ENCODE results near the gene DNAH11. TPM values are rescaled to one million over a fixed set of nuclear protein-coding genes. Genes with fewer than 3 reads are reported as not detected.

DNAH11 gene
- total RNA-seq, 1 experiment from 2014 or later = 1.6 TPM

- no TSS peak for BruUV-seq (replicated peaks)
- TF ChIP-seq EZH2 (IDR thresholded peaks at IDR 0.05; ENCODE audit: low read length, unreplicated experiment) (no peak), CTCF (conservative IDR thresholded peaks at IDR 0.05; ENCODE audit: low read depth, low read length) (no peak), EZH2phosphoT487 (IDR thresholded peaks at IDR 0.05; ENCODE audit: borderline replicate concordance, low read length) (no peak)
- no peak for ATAC-seq
Measured at GRCh38 chr7:21754963-21755362, 212.1 kb downstream of the DNAH11 start.

GRCh38 chr7:21757537-21758282 is 214.9 kb downstream of the DNAH11 start:
- peaks cover 14% of the 10 kb centered on the region for H3K4me1 ChIP-seq (ENCODE audit: insufficient read depth, low read length)
- no peaks in the 10 kb centered on the region for H3F3A ChIP-seq (ENCODE audit: low read length, unreplicated experiment)
- no peaks in the 10 kb centered on the region for H4K20me1 ChIP-seq (ENCODE audit: low read length)
- H3K36me3 ChIP-seq (ENCODE audit: low read depth, low read length) = no peaks in the 10 kb centered on the region
- H3K4me2 ChIP-seq (ENCODE audit: low read length) = no peak overlapping the region
- no peak for DNase-seq
- H3K27me3 ChIP-seq (ENCODE audit: low read length) = peaks cover 17% of the 10 kb centered on the region
- H3K9me2 ChIP-seq (replicated peaks; ENCODE audit: low read length) = no peaks in the 10 kb centered on the region
- POLR2A ChIA-PET (ENCODE audit: unreplicated experiment) = no interaction called here
- no peak for TF ChIP-seq EZH2 (IDR thresholded peaks at IDR 0.05; ENCODE audit: low read length, unreplicated experiment)
- no peak for TF ChIP-seq EZH2phosphoT487 (IDR thresholded peaks at IDR 0.05; ENCODE audit: borderline replicate concordance, low read length)
- no peak for TF ChIP-seq CTCF (conservative IDR thresholded peaks at IDR 0.05; ENCODE audit: low read depth, low read length)
- H3K9ac ChIP-seq (ENCODE audit: low read length) = no peak overlapping the region
- no peak overlapping the region for H3K27ac ChIP-seq (ENCODE audit: low read length)
- intact Hi-C loops (cut with micrococcal nuclease) = no loop called here
- H3K4me3 ChIP-seq (ENCODE audit: low read length) = no peak overlapping the region
- H2AFZ ChIP-seq (ENCODE audit: low read length) = no peak overlapping the region
- CTCF ChIA-PET = no interaction called here
- no TSS peak for BruUV-seq (replicated peaks)
- no peak for ATAC-seq
- H3K9me3 ChIP-seq (ENCODE audit: low read length) = no peaks in the 10 kb centered on the region
- H3K79me2 ChIP-seq (ENCODE audit: low read length) = no peaks in the 10 kb centered on the region

More at GRCh38 chr7:21754963-21755362, 212.1 kb downstream of the DNAH11 start:
- Histone ChIP-seq H3K9ac (ENCODE audit: low read length) (no peak overlapping the region), H3K4me3 (ENCODE audit: low read length) (no peak overlapping the region), H3K9me3 (ENCODE audit: low read length) (no peaks in the 10 kb centered on the region), H4K20me1 (ENCODE audit: low read length) (no peaks in the 10 kb centered on the region), H3F3A (ENCODE audit: low read length, unreplicated experiment) (no peaks in the 10 kb centered on the region), H2AFZ (ENCODE audit: low read length) (no peak overlapping the region), H3K79me2 (ENCODE audit: low read length) (no peaks in the 10 kb centered on the region), H3K4me1 (ENCODE audit: insufficient read depth, low read length) (peaks cover 14% of the 10 kb centered on the region), H3K9me2 (replicated peaks; ENCODE audit: low read length) (no peaks in the 10 kb centered on the region), H3K27me3 (ENCODE audit: low read length) (peaks cover 19% of the 10 kb centered on the region), H3K36me3 (ENCODE audit: low read depth, low read length) (no peaks in the 10 kb centered on the region), H3K4me2 (ENCODE audit: low read length) (no peak overlapping the region), H3K27ac (ENCODE audit: low read length) (no peak overlapping the region)
- intact Hi-C loops (cut with micrococcal nuclease) = no loop called here
- ChIA-PET POLR2A (ENCODE audit: unreplicated experiment) (no interaction called here), CTCF (interaction anchor here (0.5 kb wide), 1 partner anchor 184 kb away, joined by 3 read pairs; no protein-coding TSS in a partner anchor)
- DNase-seq = no peak

- Histone ChIP-seq H3K4me2 (ENCODE audit: low read length) (no peak overlapping the region), H2AFZ (ENCODE audit: low read length) (no peak overlapping the region), H3K27me3 (ENCODE audit: low read length) (peaks cover 17% of the 10 kb centered on the region), H3K36me3 (ENCODE audit: low read depth, low read length) (no peaks in the 10 kb centered on the region), H3K27ac (ENCODE audit: low read length) (no peak overlapping the region), H3K79me2 (ENCODE audit: low read length) (no peaks in the 10 kb centered on the region), H3K9ac (ENCODE audit: low read length) (no peak overlapping the region), H3K4me3 (ENCODE audit: low read length) (no peak overlapping the region), H3F3A (ENCODE audit: low read length, unreplicated experiment) (no peaks in the 10 kb centered on the region), H3K4me1 (ENCODE audit: insufficient read depth, low read length) (peaks cover 14% of the 10 kb centered on the region), H4K20me1 (ENCODE audit: low read length) (no peaks in the 10 kb centered on the region), H3K9me2 (replicated peaks; ENCODE audit: low read length) (no peaks in the 10 kb centered on the region), H3K9me3 (ENCODE audit: low read length) (no peaks in the 10 kb centered on the region)
- intact Hi-C loops (cut with micrococcal nuclease) = no loop called here
- TF ChIP-seq CTCF (conservative IDR thresholded peaks at IDR 0.05; ENCODE audit: low read depth, low read length) (no peak), EZH2phosphoT487 (IDR thresholded peaks at IDR 0.05; ENCODE audit: borderline replicate concordance, low read length) (no peak), EZH2 (IDR thresholded peaks at IDR 0.05; ENCODE audit: low read length, unreplicated experiment) (no peak)
- no peak for ATAC-seq
- BruUV-seq (replicated peaks) = no TSS peak
- CTCF ChIA-PET = no interaction called here
- no peak for DNase-seq
- POLR2A ChIA-PET (ENCODE audit: unreplicated experiment) = no interaction called here
Measured at GRCh38 chr7:21758286-21758685, 215.4 kb downstream of the DNAH11 start.

Data from PC-3 (cell line).